ENCODE results near the gene CCDC142. TPM values are rescaled to one million over a fixed set of nuclear protein-coding genes. Genes with fewer than 3 reads are reported as not detected.

Gene CCDC142
- total and polyA plus RNA-seq, 7 donors: 1.4 to 8.7 (median 3.3) TPM

DNA sequence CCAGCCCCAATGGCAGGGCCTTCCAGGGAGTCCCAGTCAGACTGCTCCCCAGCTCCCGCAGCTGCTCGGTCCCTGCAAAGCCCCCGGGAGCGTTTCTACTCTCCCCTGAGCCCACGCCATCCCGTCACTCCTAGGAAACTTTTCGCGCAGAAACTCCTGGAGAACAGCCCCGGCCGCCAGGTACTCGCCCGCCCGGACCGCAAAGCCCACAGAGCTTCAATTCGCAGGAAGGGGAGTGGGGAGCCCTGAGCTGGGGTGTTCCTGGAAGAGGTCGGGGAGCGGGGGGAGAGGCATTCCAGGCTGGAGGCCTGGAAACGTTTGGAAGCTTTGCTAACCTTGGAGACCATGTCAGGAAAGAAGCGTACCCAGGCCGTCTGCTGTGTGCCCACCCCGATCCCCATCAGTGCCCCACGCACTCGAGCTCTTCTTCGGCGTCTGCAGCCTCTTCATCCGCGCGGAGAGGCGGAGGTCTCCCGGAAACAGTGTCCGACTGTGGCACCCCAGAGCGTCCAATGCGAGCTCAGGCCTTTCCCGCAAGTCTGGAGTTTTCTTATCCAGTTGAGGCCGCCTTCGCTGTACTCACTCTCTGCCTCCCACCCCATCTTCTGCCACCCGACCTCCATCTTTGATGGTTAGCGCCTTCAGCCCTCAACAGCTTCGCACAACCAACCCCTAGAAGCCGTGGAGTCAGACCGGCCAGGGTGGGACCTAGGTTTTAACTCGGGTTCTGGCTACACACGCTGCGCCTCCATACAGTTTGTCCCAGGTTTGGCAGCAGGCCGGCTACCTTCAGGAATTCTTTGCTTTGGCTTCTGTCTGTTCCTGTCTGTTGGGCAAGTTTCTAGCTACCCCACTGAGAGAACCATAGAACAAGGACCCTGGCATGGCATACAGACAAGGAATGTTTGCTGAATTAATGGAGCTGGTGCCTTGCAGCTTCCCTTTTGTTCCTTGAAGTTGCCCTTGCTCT lies 21.0 kb upstream of the CCDC142 start:
- WGBS, 3 donors: 49 to 55% (median 49%) methylated on average over 44 to 45 of the region's 45 CpGs
- intact Hi-C loops (cut with DNase I): no loop called here
- no peaks in the 10 kb centered on the region for H3K9me3 ChIP-seq
- DNase-seq (no peak), ATAC-seq (no peak)
- peak overlapping the region; percentile 62 for H3K27ac ChIP-seq
- H3K36me3 ChIP-seq (ENCODE audit: insufficient read depth in 1 of 2, low read depth in 1 of 2): peaks cover 0 to 22% of the 10 kb centered on the region in 2 donors
- TF ChIP-seq, protein P1, sequence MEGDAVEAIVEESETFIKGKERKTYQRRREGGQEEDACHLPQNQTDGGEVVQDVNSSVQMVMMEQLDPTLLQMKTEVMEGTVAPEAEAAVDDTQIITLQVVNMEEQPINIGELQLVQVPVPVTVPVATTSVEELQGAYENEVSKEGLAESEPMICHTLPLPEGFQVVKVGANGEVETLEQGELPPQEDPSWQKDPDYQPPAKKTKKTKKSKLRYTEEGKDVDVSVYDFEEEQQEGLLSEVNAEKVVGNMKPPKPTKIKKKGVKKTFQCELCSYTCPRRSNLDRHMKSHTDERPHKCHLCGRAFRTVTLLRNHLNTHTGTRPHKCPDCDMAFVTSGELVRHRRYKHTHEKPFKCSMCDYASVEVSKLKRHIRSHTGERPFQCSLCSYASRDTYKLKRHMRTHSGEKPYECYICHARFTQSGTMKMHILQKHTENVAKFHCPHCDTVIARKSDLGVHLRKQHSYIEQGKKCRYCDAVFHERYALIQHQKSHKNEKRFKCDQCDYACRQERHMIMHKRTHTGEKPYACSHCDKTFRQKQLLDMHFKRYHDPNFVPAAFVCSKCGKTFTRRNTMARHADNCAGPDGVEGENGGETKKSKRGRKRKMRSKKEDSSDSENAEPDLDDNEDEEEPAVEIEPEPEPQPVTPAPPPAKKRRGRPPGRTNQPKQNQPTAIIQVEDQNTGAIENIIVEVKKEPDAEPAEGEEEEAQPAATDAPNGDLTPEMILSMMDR (IDR thresholded peaks at IDR 0.05): no peak
- H3K27me3 ChIP-seq (ENCODE audit: insufficient read depth in 3 of 3, low read length in 2 of 3): peaks cover 0 to 70% (median 18%) of the 10 kb centered on the region in 3 donors
- peaks cover 23% of the 10 kb centered on the region for H3K4me1 ChIP-seq
- H3K4me3 ChIP-seq: peak overlapping the region; percentile 67

DNA sequence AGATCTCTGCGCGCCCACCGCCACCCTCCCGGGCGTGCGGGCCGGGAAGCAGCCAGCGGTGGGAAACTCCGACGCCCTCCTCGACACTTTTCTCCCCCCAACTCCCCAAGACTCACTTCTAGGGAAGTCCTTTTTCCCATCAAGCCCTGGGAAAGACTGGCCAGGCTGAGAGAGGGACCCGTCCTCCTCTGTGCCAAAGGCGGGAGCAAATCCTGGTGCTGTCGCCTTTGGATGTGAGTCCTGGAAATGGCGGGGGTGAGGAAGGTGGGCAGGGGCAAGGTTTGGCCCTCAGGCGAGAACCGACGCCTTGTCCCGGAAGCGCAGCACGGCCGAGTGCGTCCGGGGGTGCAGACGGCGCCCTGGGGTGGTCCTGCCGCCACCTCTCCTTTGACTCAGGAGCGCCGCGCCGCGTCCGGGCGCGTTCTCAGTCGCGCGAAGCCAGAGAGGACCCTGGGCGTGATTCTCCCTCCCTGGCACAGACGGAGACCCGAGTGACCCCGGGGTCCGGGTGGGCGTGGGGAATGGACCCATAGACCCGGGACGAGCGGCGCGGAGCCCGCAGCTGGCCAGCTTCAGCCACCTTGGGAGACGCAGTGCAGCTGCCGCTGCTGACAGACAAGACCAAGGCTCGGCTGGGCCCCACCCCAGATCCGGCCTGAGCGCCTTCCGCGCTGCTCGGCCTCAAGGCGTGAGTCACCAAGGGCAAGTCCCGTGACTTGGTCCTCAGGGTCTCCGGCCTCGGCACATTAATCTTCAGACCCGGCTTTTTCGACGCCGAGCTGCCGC lies 20.1 kb upstream of the CCDC142 start:
- DNase-seq (peak; percentile 85 to 90), ATAC-seq (peak in 3 of 4 donors; percentile 25 to 39 (median 33))
- no peaks in the 10 kb centered on the region for H3K9me3 ChIP-seq
- TF ChIP-seq, protein P1 (IDR thresholded peaks at IDR 0.05): no peak
- intact Hi-C loops (cut with DNase I): no loop called here
- H3K27me3 ChIP-seq (ENCODE audit: insufficient read depth in 3 of 3, low read length in 2 of 3): peaks cover 0 to 74% (median 22%) of the 10 kb centered on the region in 3 donors
- peak overlapping the region; percentile 67 for H3K4me3 ChIP-seq
- H3K36me3 ChIP-seq (ENCODE audit: insufficient read depth in 1 of 2, low read depth in 1 of 2): peaks cover 0 to 22% of the 10 kb centered on the region in 2 donors
- peaks cover 27% of the 10 kb centered on the region for H3K4me1 ChIP-seq
- WGBS, 3 donors: 5 to 13% (median 7%) methylated on average over 54 to 67 of the region's 67 CpGs
- peak overlapping the region; percentile 62 for H3K27ac ChIP-seq

DNA sequence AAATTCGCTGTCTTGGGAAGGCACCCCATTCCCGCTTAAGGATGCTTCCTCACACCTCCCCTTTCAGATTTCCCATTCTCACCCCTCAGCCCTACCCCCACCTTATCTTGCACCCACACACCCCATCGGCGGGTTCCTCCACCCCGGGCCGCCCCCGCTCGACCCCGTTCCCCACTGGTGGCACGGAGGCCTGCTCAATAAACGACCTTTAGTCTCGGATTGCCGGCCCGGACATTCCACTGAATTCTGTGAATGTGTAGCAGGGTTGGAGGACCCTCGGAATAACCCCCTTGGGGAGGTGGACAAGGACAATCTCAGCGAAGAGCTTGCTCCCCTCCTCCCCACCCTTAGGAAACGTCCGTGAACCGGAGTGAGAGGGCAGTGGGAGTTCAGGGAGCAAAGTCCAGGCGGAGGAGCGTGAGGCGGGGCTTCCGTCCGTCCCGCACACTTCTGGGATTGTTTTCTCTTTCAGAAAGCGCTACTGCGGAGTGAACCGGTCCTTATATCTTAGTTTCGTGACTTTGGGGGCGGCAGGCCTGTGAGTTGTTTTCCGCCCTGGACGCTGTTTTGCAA lies 19.4 kb upstream of the CCDC142 start:
- TF ChIP-seq, protein P1 (IDR thresholded peaks at IDR 0.05): no peak
- peaks cover 31% of the 10 kb centered on the region for H3K4me1 ChIP-seq
- H3K27ac ChIP-seq: peak overlapping the region; percentile 62
- 28 to 44% (median 30%) methylated on average over 32 of the region's 32 CpGs for WGBS, 3 donors
- no peaks in the 10 kb centered on the region for H3K9me3 ChIP-seq
- ATAC-seq (no peak), DNase-seq (no peak)
- intact Hi-C loops (cut with DNase I): no loop called here
- peaks cover 0 to 81% (median 26%) of the 10 kb centered on the region in 3 donors for H3K27me3 ChIP-seq (ENCODE audit: insufficient read depth in 3 of 3, low read length in 2 of 3)
- H3K4me3 ChIP-seq: peak overlapping the region; percentile 67
- H3K36me3 ChIP-seq (ENCODE audit: insufficient read depth in 1 of 2, low read depth in 1 of 2): peaks cover 0 to 22% of the 10 kb centered on the region in 2 donors

DNA sequence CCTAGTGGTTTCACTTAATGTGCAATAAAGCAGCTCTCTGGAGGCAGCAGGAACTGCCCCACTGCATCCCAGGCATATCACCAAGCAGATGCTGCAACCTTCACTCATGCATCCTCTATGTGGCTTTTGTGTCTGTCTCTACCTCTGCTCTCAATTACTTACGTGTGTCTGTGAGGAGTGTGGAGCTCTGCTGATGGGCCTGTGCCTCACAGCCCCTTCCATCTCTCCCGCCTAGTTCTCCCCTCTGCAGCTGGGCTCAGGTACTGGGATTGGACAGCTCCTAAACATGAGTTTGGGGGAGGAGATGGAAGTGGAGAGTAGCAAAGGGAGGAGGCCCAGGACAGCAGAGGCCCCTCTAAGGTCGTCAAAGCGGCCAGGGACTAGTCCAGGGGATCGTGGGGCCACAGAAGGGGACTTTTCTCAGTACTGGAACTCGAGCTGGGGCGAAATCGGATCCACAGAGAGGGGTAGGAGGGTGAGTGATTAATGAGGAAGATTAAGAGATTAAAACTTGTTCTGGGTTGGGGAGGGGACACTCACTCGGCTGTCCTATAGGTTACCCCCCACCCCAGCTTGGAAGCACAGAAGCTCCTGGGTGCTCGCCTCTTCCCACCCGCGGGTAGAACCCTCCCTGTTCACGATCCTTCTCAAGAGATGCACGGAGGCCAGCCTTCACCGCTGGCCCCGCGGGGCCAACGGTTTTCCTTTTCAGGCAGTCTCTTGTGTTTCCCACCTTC lies 18.7 kb upstream of the CCDC142 start:
- H3K27ac ChIP-seq: no peak overlapping the region
- ATAC-seq: no peak
- peaks cover 0 to 21% of the 10 kb centered on the region in 2 donors for H3K36me3 ChIP-seq (ENCODE audit: insufficient read depth in 1 of 2, low read depth in 1 of 2)
- intact Hi-C loops (cut with DNase I): no loop called here
- peaks cover 26% of the 10 kb centered on the region for H3K4me1 ChIP-seq
- WGBS, 3 donors: 67 to 76% (median 72%) methylated on average over 17 to 18 of the region's 18 CpGs
- TF ChIP-seq, protein P1 (IDR thresholded peaks at IDR 0.05): no peak
- H3K27me3 ChIP-seq (ENCODE audit: insufficient read depth in 3 of 3, low read length in 2 of 3): peaks cover 0 to 83% (median 32%) of the 10 kb centered on the region in 3 donors
- DNase-seq: no peak
- no peak overlapping the region for H3K4me3 ChIP-seq
- H3K9me3 ChIP-seq: no peaks in the 10 kb centered on the region

Data from psoas muscle (tissue), 8 donors.